GM12878 (cell line): ENCODE results near the gene FLOT1. TPM values are rescaled to one million over a fixed set of nuclear protein-coding genes. Genes with fewer than 3 reads are reported as not detected.

ENCODE experiments used
- ATAC-seq: fragments of 200-7000 bp; cut with Tn5 transposase; 3 replicates; pipeline ENCODE4 v1.9.1; 2020; ENCODE audit warnings: mild to moderate bottlenecking, moderate library complexity
- BruUV-seq: library from RNA; stranded (reverse); fragments of 400-500 nt; replicated peaks from 2 replicates; lab custom pipeline; 2021; lab: Mats Ljungman, UMichigan
- CTCF ChIA-PET: fragments of 300-600 bp; sonication (Branson Sonifier 250); formaldehyde crosslinking; extraction: SDS; loops from one replicate; lab custom pipeline; 2021; ENCODE audit warnings: inconsistent platforms; lab: Yijun Ruan, JAX
- POLR2A ChIA-PET: fragments of 350-600 bp; formaldehyde crosslinking; extraction: SDS; loops from one replicate; lab custom pipeline; 2021; ENCODE audit warnings: inconsistent platforms; lab: Charles Lee
- RAD21 ChIA-PET: fragments of 300-600 bp; sonication (Branson Sonifier 250); formaldehyde crosslinking; loops from one replicate; lab custom pipeline; 2023; ENCODE audit warnings: antibody characterized with exemption; ENCODE audit not compliant: unreplicated experiment; lab: Charles Lee
- SMC1A ChIA-PET: fragments of 300-600 bp; sonication (Branson Sonifier 250); formaldehyde crosslinking; loops from one replicate; lab custom pipeline; 2023; ENCODE audit not compliant: unreplicated experiment, uncharacterized antibody; lab: Charles Lee
- DNase-seq: peaks from one replicate; pipeline ENCODE4 v3.0.0-alpha.2; 2011; ENCODE audit warnings: low read depth, low spot score
- FAIRE-seq: peaks from 3 replicates; lab custom pipeline; 2011; peaks lifted over from hg19 to GRCh38; lab: Jason Lieb, UNC
- H2AFZ ChIP-seq: 2 replicates; pipeline ENCODE4 v1.6.0; 2011; ENCODE audit warnings: low read depth, low read length, control low read depth; ENCODE audit not compliant: control insufficient read depth
- H3K27ac ChIP-seq: 2 replicates; pipeline ENCODE4 v1.5.1; 2011; ENCODE audit warnings: control low read depth; ENCODE audit not compliant: control insufficient read depth, insufficient read depth
- H3K27me3 ChIP-seq, 2 experiments: replicated peaks in 1 of 2; 2 replicates each; pipeline versions ENCODE4 v1.6.0 to v1.6.1; 2011; ENCODE audit warnings: low read length in 1 of 2; ENCODE audit not compliant: control insufficient read depth in 2 of 2, insufficient read depth in 2 of 2
- H3K36me3 ChIP-seq, 2 experiments: 2 replicates each; pipeline ENCODE4 v1.5.1; 2011; ENCODE audit warnings: low read length in 1 of 2; ENCODE audit not compliant: control insufficient read depth in 2 of 2, insufficient read depth in 2 of 2
- H3K4me1 ChIP-seq: 2 replicates; pipeline ENCODE4 v1.6.1; 2011; ENCODE audit warnings: mild to moderate bottlenecking, low read length, moderate library complexity, mixed read lengths; ENCODE audit not compliant: control insufficient read depth, insufficient read depth
- H3K4me2 ChIP-seq: 2 replicates; pipeline ENCODE4 v1.6.0; 2011; ENCODE audit warnings: control low read depth; ENCODE audit not compliant: control insufficient read depth, insufficient read depth
- H3K4me3 ChIP-seq: fragments of 200-600 bp; sonication (generic); 2 replicates; pipeline ENCODE4 v1.5.1; 2016
- H3K79me2 ChIP-seq: 2 replicates; pipeline ENCODE4 v1.6.0; 2011; ENCODE audit warnings: low read length; ENCODE audit not compliant: control insufficient read depth, insufficient read depth
- H3K9ac ChIP-seq: 2 replicates; pipeline ENCODE4 v1.8.0; 2011; ENCODE audit warnings: low read length, control low read depth, mixed read lengths; ENCODE audit not compliant: control insufficient read depth, insufficient read depth
- H3K9me3 ChIP-seq: replicated peaks from 3 replicates; pipeline ENCODE4 v1.5.1; 2011; ENCODE audit warnings: mild to moderate bottlenecking, low read length; ENCODE audit not compliant: control insufficient read depth, insufficient read depth
- H4K20me1 ChIP-seq: 2 replicates; pipeline ENCODE4 v1.6.0; 2011; ENCODE audit not compliant: control insufficient read depth, insufficient read depth
- BCL3 ChIP-seq: IDR thresholded peaks from 2 replicates; pipeline ENCODE4 v1.6.1; 2011; ENCODE audit warnings: borderline replicate concordance, low read depth, mild to moderate bottlenecking, moderate library complexity, low read length; ENCODE audit not compliant: insufficient read depth, poor library complexity, severe bottlenecking
- CUX1 ChIP-seq: IDR thresholded peaks from 2 replicates; pipeline ENCODE4 v1.6.1; 2012; ENCODE audit warnings: improper control_type of control experiment, low read depth, low read length; ENCODE audit not compliant: insufficient replicate concordance
- MYB ChIP-seq: fragments of 150-350 bp; IDR thresholded peaks from 2 replicates; pipeline ENCODE4 v1.6.1; 2014; ENCODE audit warnings: mild to moderate bottlenecking, low read depth, low read length, borderline replicate concordance
- POLR2AphosphoS2 ChIP-seq: IDR thresholded peaks from 2 replicates; pipeline ENCODE4 v1.6.1; 2011; ENCODE audit warnings: low read depth, mild to moderate bottlenecking, low read length, improper control_type of control experiment, moderate library complexity
- RAD21 ChIP-seq: IDR thresholded peaks from 2 replicates; pipeline ENCODE4 v1.6.1; 2011; ENCODE audit warnings: mild to moderate bottlenecking, low read depth, low read length, moderate library complexity; ENCODE audit not compliant: insufficient read depth
- SMARCA5 ChIP-seq: fragments of 450-650 bp; IDR thresholded peaks from 2 replicates; pipeline ENCODE4 v1.6.1; 2017; ENCODE audit warnings: mild to moderate bottlenecking
- SREBF2 ChIP-seq: IDR thresholded peaks from 2 replicates; pipeline ENCODE4 v1.6.1; 2012; ENCODE audit warnings: mild to moderate bottlenecking, low read length
- ZBTB11 ChIP-seq: fragments of 450-650 bp; formaldehyde crosslinking; IDR thresholded peaks from 2 replicates; pipeline ENCODE4 v1.5.0; 2022; ENCODE audit warnings: mild to moderate bottlenecking, missing genetic modification characterization
- WGBS: methylation state at CpG from one replicate; pipeline ENCODE4 v1.1.6; 2016; ENCODE audit warnings: low lambda C conversion rate; ENCODE audit not compliant: insufficient replicate concordance, insufficient coverage; ENCODE audit errors: missing lambda C conversion rate; 5-methylcytosine and 5-hydroxymethylcytosine counted together
- in situ Hi-C: fragments of 300-500 bp; cut with MboI; formaldehyde crosslinking; loops from 9 replicates; pipeline ENCODE4 v1.14.3; 2018; ENCODE audit warnings: mixed read lengths
- intact Hi-C: fragments of 100-400 bp; cut with micrococcal nuclease; formaldehyde crosslinking; loops from one replicate; pipeline ENCODE4 v1.14.2; 2022; ENCODE audit not compliant: unreplicated experiment
- polyA plus RNA-seq, 11 experiments: library from polyadenylated mRNA; depleted of rRNA in 4 of 11; unstranded in 6 of 11; stranded (reverse) in 5 of 11; fragments of >200 nt; fragmentation: Nextera tagmentation in 4 of 11; fragmentation: Illumina TruSeq in 1 of 11; extraction: Ambion mirVana in 4 of 11; extraction: Trizol in 1 of 11; gene quantifications; 1 replicate in 1 of 11; 2 replicates in 10 of 11; pipeline versions ENCODE4 v1.2.1 to v1.2.3, GENCODE V29; 2011 to 2016; ENCODE audit warnings: inconsistent platforms in 2 of 11, missing spikeins in 2 of 11, low read depth in 1 of 11
- total RNA-seq, 4 experiments: library from RNA; depleted of rRNA in 3 of 4; stranded (reverse); fragments of >200 nt in 3 of 4; fragmentation: Illumina TruSeq in 1 of 4; extraction: Trizol in 1 of 4; gene quantifications; 2 replicates each; pipeline versions ENCODE4 v1.2.1 to v1.2.3, GENCODE V29; 2013 to 2021

Gene FLOT1
- total and polyA plus RNA-seq, 10 of the 15 experiments (the other 5 are each of a cell fraction or from before 2014, with no cell fraction given), result 12.3 to 153 (median 112) TPM

GRCh38 chr6:30722280-30723112, 20.0 kb downstream of the FLOT1 start:
- intact Hi-C loops (loop anchor here (1.0 kb wide), 1 partner anchor 43 kb away; no protein-coding TSS in a partner anchor), in situ Hi-C loops (no loop called here)
- H2AFZ ChIP-seq, result no peak overlapping the region
- H3K79me2 ChIP-seq, result peaks cover 76% of the 10 kb centered on the region
- under 1% methylated on average over 27 of the region's 27 CpGs for WGBS
- peak overlapping the region; percentile 81 for H3K4me2 ChIP-seq
- H4K20me1 ChIP-seq, result peaks cover 10% of the 10 kb centered on the region
- ATAC-seq, result 0 out of 3 replicates have a peak, but pooled peaks have one; percentile 0
- ChIA-PET CTCF (interaction anchor here (0.7 to 22.7 kb wide), 30 partner anchors 9 to 240 kb away, joined by 3 to 487 read pairs (median 6); partner anchors contain the start of genes DHX16, NRM and VARS2), RAD21 (interaction anchor here (1.0 to 11.2 kb wide), 11 partner anchors 10 to 365 kb away, joined by 3 to 209 read pairs (median 10); partner anchors contain the start of genes DHX16, NRM and VARS2), POLR2A (interaction anchor here (0.5 to 11.6 kb wide), 8 partner anchors 10 to 158 kb away, joined by 3 to 200 read pairs (median 5); partner anchors contain the start of gene NRM), SMC1A (interaction anchor here (0.6 to 17.7 kb wide), 17 partner anchors 9 to 357 kb away, joined by 3 to 265 read pairs (median 4); partner anchors contain the start of genes DHX16 and MRPS18B)
- DNase-seq, result no peak
- H3K9ac ChIP-seq, result peak overlapping the region; percentile 86
- FAIRE-seq, result peak; percentile 77
- BruUV-seq, result no TSS peak
- peaks cover 21 to 24% of the 10 kb centered on the region in 2 experiments for H3K36me3 ChIP-seq
- no peaks in the 10 kb centered on the region for H3K9me3 ChIP-seq
- peaks cover 12% of the 10 kb centered on the region for H3K4me1 ChIP-seq
- H3K4me3 ChIP-seq, result peak overlapping the region; percentile 88
- no peaks in the 10 kb centered on the region for H3K27me3 ChIP-seq
- peak overlapping the region; percentile 67 for H3K27ac ChIP-seq
- no peak for TF ChIP-seq ZBTB11 (CRISPR knock-in tag)
- no peak for TF ChIP-seq SMARCA5
- TF ChIP-seq CUX1, result no peak
- no peak; the same call in 1 of the 2 replicates for TF ChIP-seq POLR2AphosphoS2
- peak; percentile 86 for TF ChIP-seq RAD21
- no peak for TF ChIP-seq MYB
- TF ChIP-seq BCL3, result no peak
- TF ChIP-seq SREBF2, result no peak
